Thoracic aorta (tissue), 2 donors: ENCODE data around the gene ANKS1A. TPM values are rescaled to one million over a fixed set of nuclear protein-coding genes. Genes with fewer than 3 reads are reported as not detected.
A peak's percentile ranks its signal among the peaks of the same experiment; 100 is the strongest.

Experiments used
- ATAC-seq: fragments of 150-250 bp; one replicate; pipeline ENCODE4 v1.8.0; 2017; ENCODE audit warnings: low read depth; ENCODE audit not compliant: insufficient number of reproducible peaks, low FRiP score
- DNase-seq: peaks from one replicate; pipeline ENCODE4 v3.0.0-alpha.2; 2020; ENCODE audit warnings: low spot score
- H3K27ac ChIP-seq, 2 donors: fragments of 200-600 bp; sonication (generic); 1 replicate in 1 of 2; 2 replicates in 1 of 2; pipeline ENCODE4 v1.5.1; 2016; ENCODE audit warnings: mild to moderate bottlenecking in 2 of 2, moderate library complexity in 2 of 2
- H3K27me3 ChIP-seq: fragments of 200-600 bp; sonication (generic); replicated peaks from 2 replicates; pipeline ENCODE4 v1.6.0; 2016; ENCODE audit warnings: mild to moderate bottlenecking; ENCODE audit not compliant: insufficient read depth
- H3K36me3 ChIP-seq: fragments of 200-600 bp; sonication (generic); one replicate; pipeline ENCODE4 v1.5.1; 2016
- H3K4me1 ChIP-seq, 2 donors: fragments of 200-600 bp; sonication (generic); 1 replicate in 1 of 2; 2 replicates in 1 of 2; pipeline versions ENCODE4 v1.5.1 to v1.6.0; 2016; ENCODE audit warnings: low read depth in 2 of 2, mild to moderate bottlenecking in 1 of 2; ENCODE audit not compliant: control insufficient read depth in 1 of 2
- H3K4me3 ChIP-seq: fragments of 200-600 bp; sonication (generic); 2 replicates; pipeline ENCODE4 v1.5.1; 2016; ENCODE audit warnings: mild to moderate bottlenecking
- H3K9me3 ChIP-seq: fragments of 200-600 bp; sonication (generic); 2 replicates; pipeline ENCODE4 v1.5.1; 2016
- total RNA-seq, 2 donors: library from RNA; depleted of rRNA; stranded (reverse); fragments of >200 nt; gene quantifications; one replicate each; pipeline versions ENCODE4 v1.1.0 to v1.2.3, GENCODE V29; 2016
- TF ChIP-seq, protein P1 (sequence below): fragments of 200-600 bp; sonication (generic); IDR thresholded peaks from one replicate; pipeline ENCODE4 v1.5.1; 2019; ENCODE audit warnings: antibody characterized with exemption

The ANKS1A gene
- total RNA-seq, 2 donors from 2014 or later: 37.9 to 55.4 TPM

DNA sequence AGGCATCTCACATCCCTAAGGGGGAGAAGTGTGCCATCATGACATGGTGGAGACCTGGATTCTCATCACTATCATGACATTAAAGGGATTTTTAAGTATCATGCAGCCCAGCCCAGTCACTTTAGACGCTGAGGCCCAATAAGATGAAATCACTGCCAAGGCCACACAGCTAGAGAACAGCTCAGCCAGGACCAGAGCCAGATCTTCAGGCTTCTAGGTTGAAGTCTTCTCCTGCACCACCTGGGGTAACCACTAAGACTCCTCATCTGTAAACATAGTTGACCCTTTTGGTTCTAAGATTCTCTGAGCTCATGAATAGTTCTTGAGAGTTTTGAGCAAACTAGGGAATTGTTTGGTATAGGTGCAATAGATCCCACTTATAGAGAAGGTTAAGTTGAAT, 126.9 kb downstream of the ANKS1A start:
- Histone ChIP-seq H3K4me3 (no peak overlapping the region), H3K4me1 (peaks cover 13 to 45% of the 10 kb centered on the region in 2 donors), H3K27me3 (no peaks in the 10 kb centered on the region), H3K27ac (peak overlapping the region; percentile 87 to 97), H3K9me3 (no peaks in the 10 kb centered on the region), H3K36me3 (no peaks in the 10 kb centered on the region)
- ATAC-seq: no peak
- TF ChIP-seq, protein P1, sequence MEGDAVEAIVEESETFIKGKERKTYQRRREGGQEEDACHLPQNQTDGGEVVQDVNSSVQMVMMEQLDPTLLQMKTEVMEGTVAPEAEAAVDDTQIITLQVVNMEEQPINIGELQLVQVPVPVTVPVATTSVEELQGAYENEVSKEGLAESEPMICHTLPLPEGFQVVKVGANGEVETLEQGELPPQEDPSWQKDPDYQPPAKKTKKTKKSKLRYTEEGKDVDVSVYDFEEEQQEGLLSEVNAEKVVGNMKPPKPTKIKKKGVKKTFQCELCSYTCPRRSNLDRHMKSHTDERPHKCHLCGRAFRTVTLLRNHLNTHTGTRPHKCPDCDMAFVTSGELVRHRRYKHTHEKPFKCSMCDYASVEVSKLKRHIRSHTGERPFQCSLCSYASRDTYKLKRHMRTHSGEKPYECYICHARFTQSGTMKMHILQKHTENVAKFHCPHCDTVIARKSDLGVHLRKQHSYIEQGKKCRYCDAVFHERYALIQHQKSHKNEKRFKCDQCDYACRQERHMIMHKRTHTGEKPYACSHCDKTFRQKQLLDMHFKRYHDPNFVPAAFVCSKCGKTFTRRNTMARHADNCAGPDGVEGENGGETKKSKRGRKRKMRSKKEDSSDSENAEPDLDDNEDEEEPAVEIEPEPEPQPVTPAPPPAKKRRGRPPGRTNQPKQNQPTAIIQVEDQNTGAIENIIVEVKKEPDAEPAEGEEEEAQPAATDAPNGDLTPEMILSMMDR: no peak
- DNase-seq: no peak

DNA sequence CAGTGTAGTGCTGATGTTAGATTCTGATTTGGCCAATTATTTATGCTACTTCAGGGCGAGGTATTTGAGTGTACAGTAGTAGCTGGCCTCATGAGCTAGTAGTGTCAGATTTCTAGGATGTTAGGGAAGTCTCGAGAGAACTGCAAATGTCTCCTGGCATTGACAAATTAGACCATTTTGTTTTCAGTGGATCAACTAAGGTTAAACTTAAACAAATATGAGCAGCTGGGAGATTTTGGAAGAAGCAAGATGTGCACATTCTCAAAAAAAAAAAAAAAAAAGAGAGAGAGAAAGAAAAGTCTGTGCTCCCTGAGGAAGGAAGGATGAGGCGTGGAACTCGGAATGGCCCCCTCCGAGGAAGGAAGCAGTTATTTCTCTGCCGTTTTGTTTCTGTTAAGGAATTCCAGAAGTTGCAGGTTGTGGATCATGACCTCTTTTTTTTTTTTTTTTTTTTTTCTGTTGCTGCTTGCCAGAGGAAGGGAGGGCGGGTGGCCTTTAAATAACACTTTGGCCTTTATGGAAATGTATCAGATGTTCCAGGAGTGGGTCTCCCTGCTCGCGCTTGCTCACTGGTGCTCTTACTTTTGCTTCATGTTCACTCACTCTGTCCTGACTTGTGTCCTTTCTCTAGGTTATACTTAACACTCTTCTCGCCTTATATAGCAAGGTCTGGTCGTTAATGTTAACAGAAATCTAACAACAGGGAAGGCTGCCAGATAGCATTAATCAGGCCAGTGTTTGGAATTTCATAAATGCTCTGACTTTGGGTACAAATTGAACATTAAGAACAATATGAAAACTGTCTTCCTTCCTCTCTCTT, 127.7 kb downstream of the ANKS1A start:
- Histone ChIP-seq H3K27ac (peak overlapping the region; percentile 87 to 97), H3K4me3 (peak overlapping the region; percentile 78), H3K36me3 (no peaks in the 10 kb centered on the region), H3K27me3 (no peaks in the 10 kb centered on the region), H3K9me3 (no peaks in the 10 kb centered on the region), H3K4me1 (peaks cover 13 to 52% of the 10 kb centered on the region in 2 donors)
- TF ChIP-seq, protein P1: no peak
- ATAC-seq (peak; percentile 12), DNase-seq (peak; percentile 28)

DNA sequence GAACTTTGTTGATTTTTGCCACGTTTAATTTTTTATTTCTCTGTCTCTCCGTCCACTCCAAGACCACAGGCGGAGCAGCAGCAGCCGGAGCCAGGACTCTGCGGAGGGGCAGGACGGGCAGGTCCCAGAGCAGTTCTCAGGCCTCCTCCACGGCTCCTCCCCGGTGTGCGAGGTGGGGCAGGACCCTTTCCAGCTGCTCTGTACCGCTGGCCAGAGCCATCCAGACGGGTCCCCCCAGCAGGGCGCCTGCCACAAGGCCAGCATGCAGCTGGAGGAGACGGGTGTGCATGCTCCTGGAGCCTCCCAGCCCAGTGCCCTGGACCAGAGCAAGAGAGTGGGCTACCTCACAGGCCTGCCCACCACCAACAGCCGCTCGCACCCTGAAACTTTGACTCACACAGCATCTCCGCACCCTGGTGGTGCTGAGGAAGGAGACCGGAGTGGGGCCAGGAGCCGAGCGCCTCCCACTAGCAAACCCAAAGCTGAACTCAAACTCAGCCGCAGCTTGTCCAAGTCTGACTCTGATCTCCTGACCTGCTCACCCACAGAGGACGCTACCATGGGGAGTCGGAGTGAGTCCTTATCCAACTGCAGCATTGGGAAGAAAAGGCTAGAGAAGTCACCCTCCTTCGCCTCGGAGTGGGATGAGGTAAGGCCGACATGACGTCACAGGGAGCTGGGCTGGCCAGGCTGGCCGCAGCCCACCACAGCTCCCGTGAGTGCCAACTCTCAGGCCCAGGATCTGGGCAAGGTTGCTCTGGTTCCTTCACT, 128.5 kb downstream of the ANKS1A start:
- no peaks in the 10 kb centered on the region for H3K36me3 ChIP-seq
- ATAC-seq: peak; percentile 41
- TF ChIP-seq, protein P1: peak; percentile 8
- DNase-seq: peak; percentile 45
- H3K4me3 ChIP-seq: peak overlapping the region; percentile 78
- peak overlapping the region; percentile 87 to 97 for H3K27ac ChIP-seq
- H3K9me3 ChIP-seq: no peaks in the 10 kb centered on the region
- no peaks in the 10 kb centered on the region for H3K27me3 ChIP-seq
- peaks cover 21 to 61% of the 10 kb centered on the region in 2 donors for H3K4me1 ChIP-seq

DNA sequence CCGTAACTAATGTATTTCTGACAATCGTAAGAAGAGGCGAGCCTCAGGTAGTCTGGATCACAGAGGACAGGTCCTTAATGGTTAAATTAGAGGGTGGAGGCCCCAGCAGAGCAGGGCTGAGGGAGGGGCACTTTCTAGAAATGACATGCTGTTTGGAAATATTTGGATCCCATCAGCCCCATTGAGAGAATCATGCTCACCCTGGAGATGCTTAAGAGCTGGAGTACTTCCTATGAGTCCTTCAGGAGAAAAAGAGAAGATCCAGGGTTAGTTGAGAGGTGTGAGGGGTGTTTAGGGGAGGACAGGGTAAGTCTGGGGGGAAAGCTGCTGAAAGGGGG, 129.1 kb downstream of the ANKS1A start:
- no peaks in the 10 kb centered on the region for H3K27me3 ChIP-seq
- H3K36me3 ChIP-seq: no peaks in the 10 kb centered on the region
- H3K4me1 ChIP-seq: peaks cover 25 to 67% of the 10 kb centered on the region in 2 donors
- H3K27ac ChIP-seq: peak overlapping the region; percentile 87 to 97
- H3K4me3 ChIP-seq: peak overlapping the region; percentile 78
- H3K9me3 ChIP-seq: no peaks in the 10 kb centered on the region
- ATAC-seq: no peak
- no peak for DNase-seq
- TF ChIP-seq, protein P1: no peak

DNA sequence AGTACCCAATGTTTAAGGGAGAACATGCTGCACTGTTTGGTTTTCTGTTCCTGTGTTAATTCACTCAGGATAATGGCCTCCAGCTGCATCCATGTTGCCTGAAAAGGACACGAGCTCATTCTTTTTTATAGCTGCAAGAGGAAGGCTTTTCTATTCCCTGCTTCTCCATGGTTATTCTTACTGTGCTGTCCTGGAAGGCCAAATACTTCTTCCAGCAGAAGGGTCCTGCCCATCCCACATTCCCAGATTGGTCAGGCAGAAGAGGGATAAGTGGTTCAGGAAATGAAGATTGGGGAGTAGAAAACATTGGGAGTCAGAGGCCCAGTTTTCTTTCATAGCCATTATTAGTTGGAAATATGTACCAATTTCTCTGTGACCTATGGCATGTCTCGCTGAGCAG, 129.7 kb downstream of the ANKS1A start:
- H3K4me1 ChIP-seq: peaks cover 29 to 72% of the 10 kb centered on the region in 2 donors

More for the DNA sequence above, 129.7 kb downstream of the ANKS1A start:
- Histone ChIP-seq H3K4me3 (peak overlapping the region; percentile 78), H3K27me3 (no peaks in the 10 kb centered on the region), H3K9me3 (no peaks in the 10 kb centered on the region), H3K36me3 (no peaks in the 10 kb centered on the region), H3K27ac (peak overlapping the region; percentile 87 to 97)
- DNase-seq (no peak), ATAC-seq (no peak)
- TF ChIP-seq, protein P1: no peak
